Measurements from ENCODE around the gene CAPSL. TPM values are rescaled to one million over a fixed set of nuclear protein-coding genes. Genes with fewer than 3 reads are reported as not detected.
"Not testable (repeated sequence)": the region's sequence is repeated elsewhere in the genome, so short reads cannot be mapped to it uniquely, and the experiment has no call there.

Gene CAPSL
- total RNA-seq, 1 donor from 2014 or later = not detected

DNA sequence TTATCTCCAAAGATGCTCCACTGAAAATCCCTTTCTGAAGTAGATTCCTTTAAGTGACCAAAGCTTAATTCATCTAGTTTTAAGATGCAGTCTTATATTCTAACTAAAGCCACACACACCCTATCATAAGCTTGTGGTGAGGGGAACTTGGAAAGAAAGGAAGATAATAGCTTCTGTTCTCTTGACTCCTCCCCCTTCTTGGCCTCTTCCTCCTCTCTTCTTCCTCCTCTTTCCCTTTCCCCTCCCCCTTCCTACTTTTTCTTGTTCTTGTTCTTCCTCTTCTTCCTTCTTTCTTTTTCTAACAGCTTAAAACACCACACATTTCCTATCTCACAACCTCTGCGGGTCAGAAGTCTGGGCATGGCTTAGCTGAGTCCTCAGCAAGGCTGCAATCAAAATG is 58.3 kb downstream of the CAPSL start:
- DNase-seq (ENCODE audit: missing footprints) = no peak
- no peak for ATAC-seq
- intact Hi-C loops (cut with DNase I) = no loop called here

DNA sequence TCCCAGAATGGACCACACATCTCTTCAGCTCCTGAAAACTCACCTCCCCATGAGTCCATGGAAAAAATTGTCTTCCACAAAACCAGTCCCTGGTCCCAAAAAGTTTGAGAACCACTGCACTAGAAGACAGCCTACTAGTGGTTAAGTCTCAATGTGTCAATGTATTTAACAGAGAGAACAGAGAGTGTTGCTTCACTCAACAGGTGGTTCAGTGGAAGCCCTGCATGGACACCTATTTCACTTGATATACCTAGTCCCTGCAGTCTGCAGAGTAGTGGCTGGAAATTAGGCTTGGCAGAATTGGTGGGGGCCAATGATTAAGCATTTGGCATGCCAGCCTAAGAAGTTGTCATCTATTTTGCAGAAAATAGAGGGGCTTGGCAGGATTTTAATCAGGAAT is 58.8 kb downstream of the CAPSL start:
- DNase-seq (ENCODE audit: missing footprints) (no peak), ATAC-seq (no peak)
- intact Hi-C loops (cut with DNase I) = no loop called here

DNA sequence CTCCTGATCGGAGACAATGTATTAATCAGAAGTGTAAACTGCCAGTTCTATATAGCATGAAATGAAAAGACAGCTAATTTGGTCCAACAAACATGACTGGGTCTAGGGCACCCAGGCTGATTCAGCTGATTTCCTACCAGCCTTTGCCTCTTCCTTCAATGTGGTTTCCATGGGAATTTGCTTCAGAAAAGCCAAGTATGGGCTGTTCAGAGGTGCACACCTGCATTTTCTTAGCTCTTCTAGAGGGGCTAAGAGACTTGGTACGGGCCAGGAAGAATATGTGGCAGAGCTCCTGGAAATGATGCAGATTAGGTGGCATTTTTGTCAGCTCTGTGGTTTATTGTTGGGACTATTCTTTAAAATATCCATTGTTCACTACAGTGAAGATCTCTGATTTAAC is 59.3 kb downstream of the CAPSL start:
- ATAC-seq (no peak), DNase-seq (ENCODE audit: missing footprints) (no peak)
- intact Hi-C loops (cut with DNase I) = no loop called here

DNA sequence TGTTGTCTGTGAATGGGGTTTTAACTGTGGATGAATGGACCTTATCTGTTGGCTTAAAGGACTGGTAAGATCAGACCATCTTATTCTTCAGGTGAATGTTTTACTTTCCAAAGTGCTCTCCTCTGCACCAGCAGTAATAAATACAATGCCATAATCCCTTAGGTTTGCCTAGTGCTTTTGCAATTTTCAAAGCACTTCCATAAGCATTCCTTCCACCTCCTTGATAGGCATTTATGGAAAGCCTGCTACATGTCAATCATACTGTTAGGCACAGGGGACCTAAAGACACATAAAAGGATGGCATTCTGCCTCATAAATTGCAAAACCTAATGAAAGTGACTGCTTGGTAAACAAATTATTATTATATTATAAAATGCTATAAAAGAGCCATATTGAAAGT is 60.3 kb downstream of the CAPSL start:
- ATAC-seq (no peak), DNase-seq (ENCODE audit: missing footprints) (no peak)
- intact Hi-C loops (cut with DNase I) = no loop called here

DNA sequence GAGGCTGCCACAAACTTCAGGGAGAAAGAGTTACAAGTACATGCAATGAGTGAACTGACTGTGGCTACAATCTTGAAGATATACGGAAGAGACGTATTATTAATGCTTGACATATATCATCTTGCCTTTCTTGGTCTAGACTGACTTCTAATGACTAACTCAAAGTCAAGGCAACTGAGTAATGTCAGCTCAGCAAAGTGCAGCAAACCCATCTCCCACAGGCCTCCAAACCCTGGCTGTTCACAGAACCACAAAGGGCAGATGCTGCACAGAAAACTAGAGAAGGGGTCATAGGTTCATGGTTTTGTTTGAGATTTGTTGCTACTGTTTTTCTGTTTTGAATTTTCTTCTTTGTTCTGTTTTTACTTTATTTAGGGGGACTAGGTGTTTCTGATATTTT is 60.8 kb downstream of the CAPSL start:
- ATAC-seq (no peak), DNase-seq (ENCODE audit: missing footprints) (no peak)
- intact Hi-C loops (cut with DNase I) = no loop called here

DNA sequence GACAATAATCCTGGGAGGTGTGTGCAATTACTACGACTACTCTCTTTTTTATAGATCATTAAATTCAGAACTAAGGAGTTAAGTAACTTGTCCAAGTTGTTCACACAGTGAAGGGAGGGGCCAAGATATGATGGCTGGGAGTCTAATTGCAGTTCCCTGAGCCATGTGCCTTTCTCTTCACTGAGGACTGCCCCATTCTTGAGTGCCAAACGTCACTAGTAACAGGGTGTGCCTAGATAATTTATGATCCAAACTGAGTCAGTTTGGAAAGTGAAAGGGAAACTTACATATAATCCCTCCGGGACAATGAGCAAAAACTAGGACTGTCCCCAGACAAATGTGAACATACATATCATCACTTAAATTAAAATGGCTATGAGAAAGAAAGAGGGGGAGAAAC is 61.5 kb downstream of the CAPSL start:
- no peak for ATAC-seq
- intact Hi-C loops (cut with DNase I) = no loop called here
- no peak for DNase-seq (ENCODE audit: missing footprints)

DNA sequence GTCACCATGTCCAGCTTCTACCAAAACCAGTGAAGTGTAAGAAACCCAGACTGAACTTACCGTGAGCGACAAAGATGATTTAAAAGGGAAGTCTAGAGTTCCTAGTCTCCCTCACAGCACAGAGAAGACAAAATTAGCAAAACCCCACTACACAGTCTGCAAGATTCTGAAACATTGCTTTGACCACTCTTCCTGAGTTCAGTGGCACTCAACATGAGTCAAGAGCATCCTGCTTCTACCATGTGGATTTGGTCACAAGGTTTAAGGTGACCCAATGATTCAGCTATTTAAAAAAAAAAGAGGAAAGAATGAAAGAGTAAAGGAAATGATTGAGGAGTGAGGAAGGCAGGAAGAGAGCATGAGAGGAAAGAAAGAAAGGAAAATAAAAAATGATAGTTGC is 62.0 kb downstream of the CAPSL start:
- DNase-seq (ENCODE audit: missing footprints) = no peak
- ATAC-seq = no peak
- intact Hi-C loops (cut with DNase I) = no loop called here

DNA sequence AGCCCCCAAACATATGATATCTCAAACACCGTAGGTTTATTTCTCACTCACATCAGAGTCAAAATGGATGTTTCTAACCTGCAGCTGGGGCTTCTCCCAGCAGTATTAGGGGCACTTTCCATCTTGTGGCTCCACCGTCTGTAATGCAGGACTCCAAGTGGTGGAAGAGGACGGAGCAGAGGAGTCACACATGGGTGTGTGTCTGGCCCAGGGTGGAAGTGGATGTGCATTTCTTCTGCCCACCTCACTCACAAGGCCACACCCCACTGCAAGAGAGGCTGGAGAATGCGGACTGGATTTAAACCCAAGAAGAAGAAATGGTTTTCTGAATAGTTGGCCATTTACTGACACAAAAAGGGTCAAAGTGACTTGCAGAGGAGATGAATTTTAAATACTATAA is 67.8 kb downstream of the CAPSL start:
- intact Hi-C loops (cut with DNase I) = no loop called here
- no peak for ATAC-seq
- no peak for DNase-seq (ENCODE audit: missing footprints)

GRCh38 chr5:35869685-35870277 is 68.6 kb downstream of the CAPSL start:
- ATAC-seq = no peak
- DNase-seq (ENCODE audit: missing footprints) = no peak
- intact Hi-C loops (cut with DNase I) = no loop called here

- DNase-seq (ENCODE audit: missing footprints) (no peak), ATAC-seq (no peak)
- intact Hi-C loops (cut with DNase I) = no loop called here
These were observed 70.4 kb downstream of the CAPSL start for GRCh38 chr5:35867998-35868397.

GRCh38 chr5:35863159-35863558 is 75.3 kb downstream of the CAPSL start:
- intact Hi-C loops (cut with DNase I) = no loop called here
- DNase-seq (ENCODE audit: missing footprints) (no peak), ATAC-seq (no peak)

DNA sequence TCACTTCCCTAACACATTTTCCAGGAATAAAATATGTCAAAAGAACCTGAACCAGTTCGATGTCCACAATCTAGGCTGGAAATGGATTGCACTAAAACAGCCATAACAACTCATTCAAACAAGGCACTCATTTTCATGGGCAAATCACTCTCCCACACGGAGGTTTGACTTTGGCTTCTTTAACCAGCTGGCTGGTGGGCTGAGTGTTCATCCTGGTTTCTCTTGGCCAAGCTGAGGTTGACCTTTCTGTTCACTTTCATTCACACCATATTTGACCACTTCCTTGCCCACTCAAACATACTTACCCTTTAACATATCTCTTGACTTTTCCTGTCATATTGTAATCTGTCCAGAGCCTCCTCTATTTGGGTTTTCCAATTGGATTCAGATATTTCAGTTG is 76.3 kb downstream of the CAPSL start:
- intact Hi-C loops (cut with DNase I) = no loop called here
- no peak for ATAC-seq
- no peak for DNase-seq (ENCODE audit: missing footprints)

GRCh38 chr5:35861718-35862117 is 76.7 kb downstream of the CAPSL start:
- no peak for DNase-seq (ENCODE audit: missing footprints)
- no peak for ATAC-seq
- intact Hi-C loops (cut with DNase I) = no loop called here

GRCh38 chr5:35860686-35861085 is 77.7 kb downstream of the CAPSL start:
- ATAC-seq (no peak), DNase-seq (ENCODE audit: missing footprints) (no peak)
- intact Hi-C loops (cut with DNase I) = no loop called here

- intact Hi-C loops (cut with DNase I) = loop anchor here (10.0 kb wide), 1 partner anchor 64 kb away; no protein-coding TSS in a partner anchor
- no peak for ATAC-seq
- no peak for DNase-seq (ENCODE audit: missing footprints)
These were observed 79.2 kb downstream of the CAPSL start for GRCh38 chr5:35859101-35859661.

DNA sequence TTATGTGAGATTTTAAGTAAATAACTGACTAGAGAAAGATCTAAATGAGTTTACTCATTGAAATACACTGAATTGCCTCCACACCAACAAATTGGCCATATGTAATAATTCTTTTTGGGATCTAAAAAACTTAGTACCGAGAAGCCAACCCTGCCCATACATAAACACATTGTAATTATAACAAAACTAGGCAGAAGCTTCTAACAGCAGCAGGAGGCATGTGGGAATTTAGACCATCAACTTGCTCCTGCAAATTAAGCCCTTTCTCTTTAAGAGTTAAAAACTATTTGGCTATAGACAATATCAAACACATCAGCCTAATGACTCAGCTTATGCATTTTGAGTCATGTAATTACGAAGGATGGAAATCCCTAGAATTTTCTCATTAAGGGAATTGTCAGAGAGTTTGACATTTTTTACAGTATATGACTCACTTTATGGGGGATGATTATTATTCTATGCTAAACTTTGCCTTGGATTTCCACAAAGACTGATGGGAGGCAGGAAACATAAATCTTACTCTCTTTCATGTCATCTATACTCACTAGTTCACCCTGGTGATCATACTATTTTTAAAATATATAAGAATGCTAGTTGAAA is 80.7 kb downstream of the CAPSL start:
- no peak for DNase-seq (ENCODE audit: missing footprints)
- ATAC-seq = no peak
- intact Hi-C loops (cut with DNase I) = loop anchor here (10.0 kb wide), 1 partner anchor 63 kb away; no protein-coding TSS in a partner anchor

- ATAC-seq (peak; percentile 34), DNase-seq (ENCODE audit: missing footprints) (no peak)
- intact Hi-C loops (cut with DNase I) = loop anchor here (10.0 kb wide), 1 partner anchor 62 kb away; no protein-coding TSS in a partner anchor
These were observed 81.6 kb downstream of the CAPSL start, which contains the start of gene IL7R for GRCh38 chr5:35856765-35857351. Gene IL7R (plus strand): TSS chr5:35856891. CDS start chr5:35856978, 87 bp downstream.

DNA sequence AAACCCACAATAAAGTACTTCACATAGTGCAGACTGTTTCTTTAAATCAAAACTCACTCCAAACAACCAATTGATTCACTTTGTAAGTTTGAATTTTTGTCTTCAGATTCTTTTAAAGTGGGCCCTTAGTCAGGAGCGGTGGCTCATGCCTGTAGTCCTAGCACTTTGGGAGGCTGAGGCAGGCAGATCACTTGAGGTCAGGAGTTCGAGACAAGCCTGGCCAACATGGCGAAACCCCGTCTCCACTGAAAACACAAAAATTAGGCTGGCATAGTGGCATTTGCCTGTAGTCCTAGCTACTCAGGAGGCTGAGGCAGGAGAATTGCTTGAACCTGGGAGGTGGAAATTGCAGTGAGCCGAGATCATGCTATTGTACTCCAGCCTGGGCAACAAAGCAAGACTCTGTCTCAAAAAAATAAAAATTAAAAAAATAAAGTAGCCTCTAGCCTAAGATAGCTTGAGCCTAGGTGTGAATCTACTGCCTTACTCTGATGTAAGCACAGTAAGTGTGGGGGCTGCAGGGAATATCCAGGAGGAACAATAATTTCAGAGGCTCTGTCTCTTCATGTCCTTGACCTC is 82.1 kb downstream of the CAPSL start:
- not testable (repeated sequence) for ATAC-seq; DNase-seq (ENCODE audit: missing footprints)
- intact Hi-C loops (cut with DNase I) = loop anchor here (10.0 kb wide), 1 partner anchor 61 kb away; no protein-coding TSS in a partner anchor

- intact Hi-C loops (cut with DNase I) = loop anchor here (10.0 kb wide), 1 partner anchor 60 kb away; no protein-coding TSS in a partner anchor
- no peak for DNase-seq (ENCODE audit: missing footprints)
- ATAC-seq = no peak
These were observed 83.2 kb downstream of the CAPSL start for GRCh38 chr5:35855187-35855586.

All from Right ventricle myocardium inferior (tissue), 1 donor.